ENCODE results near the gene SUGP1. TPM values are rescaled to one million over a fixed set of nuclear protein-coding genes. Genes with fewer than 3 reads are reported as not detected.

SUGP1 gene
- total and polyA plus RNA-seq, 2 of the 13 experiments (the other 11 are each of a cell fraction or from before 2014, with no cell fraction given) = 21.6 to 25.9 TPM

DNA sequence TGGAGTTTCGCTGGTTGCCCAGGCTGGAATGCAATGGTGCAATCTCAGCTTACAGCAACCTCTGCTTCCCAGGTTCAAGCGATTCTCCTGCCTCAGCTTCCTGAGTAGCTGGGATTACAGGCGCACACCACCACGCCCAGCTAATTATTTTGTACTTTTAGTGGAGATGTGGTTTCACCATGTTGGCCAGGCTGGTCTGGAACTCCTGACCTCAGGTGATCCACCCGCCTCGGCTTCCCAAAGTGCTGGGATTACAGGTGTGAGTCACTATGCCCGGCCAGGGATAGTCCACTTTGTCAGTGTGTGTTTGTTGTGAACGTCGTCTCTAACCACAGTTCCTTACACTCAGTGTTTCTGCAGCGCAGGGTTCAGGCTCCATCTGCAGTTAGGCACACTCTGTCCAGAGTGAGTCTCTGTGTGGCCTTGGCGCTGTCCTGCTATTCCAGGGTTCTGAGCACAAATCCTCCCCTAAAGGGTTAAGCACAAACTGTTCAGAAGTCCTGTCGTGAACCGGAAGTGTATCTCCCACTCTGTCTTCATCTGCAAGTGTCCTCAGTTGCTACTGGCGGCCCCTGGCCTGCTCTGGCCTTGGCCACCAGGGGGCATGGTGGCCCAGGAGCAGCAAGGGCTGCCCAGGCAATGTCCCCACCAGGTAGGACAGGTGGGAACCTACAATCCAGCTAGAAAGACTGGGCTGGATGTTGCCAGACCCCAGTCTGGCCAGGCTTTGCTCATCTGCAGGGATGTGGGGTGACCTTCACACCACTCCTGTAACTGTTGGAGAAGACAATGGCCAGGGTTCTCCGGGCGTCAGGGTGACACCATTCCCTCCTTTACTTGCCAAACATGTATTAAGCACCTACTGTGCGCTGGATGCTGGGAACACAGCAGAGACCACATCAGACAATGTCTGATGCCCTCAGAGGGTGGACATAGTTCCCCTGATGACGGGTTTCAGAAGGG lies 46.4 kb upstream of the SUGP1 start (continued):
- TF ChIP-seq, protein P1, sequence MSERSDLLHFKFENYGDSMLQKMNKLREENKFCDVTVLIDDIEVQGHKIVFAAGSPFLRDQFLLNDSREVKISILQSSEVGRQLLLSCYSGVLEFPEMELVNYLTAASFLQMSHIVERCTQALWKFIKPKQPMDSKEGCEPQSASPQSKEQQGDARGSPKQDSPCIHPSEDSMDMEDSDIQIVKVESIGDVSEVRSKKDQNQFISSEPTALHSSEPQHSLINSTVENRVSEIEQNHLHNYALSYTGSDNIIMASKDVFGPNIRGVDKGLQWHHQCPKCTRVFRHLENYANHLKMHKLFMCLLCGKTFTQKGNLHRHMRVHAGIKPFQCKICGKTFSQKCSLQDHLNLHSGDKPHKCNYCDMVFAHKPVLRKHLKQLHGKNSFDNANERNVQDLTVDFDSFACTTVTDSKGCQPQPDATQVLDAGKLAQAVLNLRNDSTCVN (CRISPR knock-in tag; IDR thresholded peaks at IDR 0.05; ENCODE audit: borderline replicate concordance) = no peak; the same call in 1 of the 2 replicates
- no peak for TF ChIP-seq ZNF10 (CRISPR knock-in tag; IDR thresholded peaks at IDR 0.05; ENCODE audit: borderline replicate concordance, low read depth)
- no peak for TF ChIP-seq SRSF1 (optimal IDR thresholded peaks at IDR 0.05; ENCODE audit: low read depth, low read length)
- no peak for TF ChIP-seq MED8 (CRISPR knock-in tag; IDR thresholded peaks at IDR 0.05; ENCODE audit: insufficient replicate concordance)
- no peak for TF ChIP-seq ZNF256 (CRISPR knock-in tag; conservative IDR thresholded peaks at IDR 0.05)
- TF ChIP-seq SMC3 (IDR thresholded peaks at IDR 0.05; ENCODE audit: low read length) = peak; percentile 69
- TF ChIP-seq HNF4A (CRISPR knock-in tag; IDR thresholded peaks at IDR 0.05) = peak; percentile 60
- TF ChIP-seq, protein P2, sequence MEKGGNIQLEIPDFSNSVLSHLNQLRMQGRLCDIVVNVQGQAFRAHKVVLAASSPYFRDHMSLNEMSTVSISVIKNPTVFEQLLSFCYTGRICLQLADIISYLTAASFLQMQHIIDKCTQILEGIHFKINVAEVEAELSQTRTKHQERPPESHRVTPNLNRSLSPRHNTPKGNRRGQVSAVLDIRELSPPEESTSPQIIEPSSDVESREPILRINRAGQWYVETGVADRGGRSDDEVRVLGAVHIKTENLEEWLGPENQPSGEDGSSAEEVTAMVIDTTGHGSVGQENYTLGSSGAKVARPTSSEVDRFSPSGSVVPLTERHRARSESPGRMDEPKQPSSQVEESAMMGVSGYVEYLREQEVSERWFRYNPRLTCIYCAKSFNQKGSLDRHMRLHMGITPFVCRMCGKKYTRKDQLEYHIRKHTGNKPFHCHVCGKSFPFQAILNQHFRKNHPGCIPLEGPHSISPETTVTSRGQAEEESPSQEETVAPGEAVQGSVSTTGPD (CRISPR knock-in tag; IDR thresholded peaks at IDR 0.05) = no peak
- TF ChIP-seq SKI (IDR thresholded peaks at IDR 0.05; ENCODE audit: partially characterized antibody) = no peak
- TF ChIP-seq RBM22 (optimal IDR thresholded peaks at IDR 0.05; ENCODE audit: low read length) = no peak
- no peak for TF ChIP-seq ETV6 (CRISPR knock-in tag; conservative IDR thresholded peaks at IDR 0.05)
- peak; percentile 71; the same call in 1 of the 2 replicates for TF ChIP-seq ZNF891 (CRISPR knock-in tag; IDR thresholded peaks at IDR 0.05)
- no peak; the same call in 1 of the 2 replicates for TF ChIP-seq BHLHE40 (IDR thresholded peaks at IDR 0.05; ENCODE audit: low read length)
- TF ChIP-seq JUND (CRISPR knock-in tag; IDR thresholded peaks at IDR 0.05) = peak; percentile 76
- TF ChIP-seq ZNF839 (CRISPR knock-in tag; IDR thresholded peaks at IDR 0.05; ENCODE audit: borderline replicate concordance) = no peak
- TF ChIP-seq ZNF432 (CRISPR knock-in tag; IDR thresholded peaks at IDR 0.05; ENCODE audit: borderline replicate concordance) = no peak
- TF ChIP-seq DZIP1 (CRISPR knock-in tag; IDR thresholded peaks at IDR 0.05) = no peak
- peak; percentile 26; the same call in 1 of the 2 replicates for TF ChIP-seq ZNF281 (CRISPR knock-in tag; IDR thresholded peaks at IDR 0.05; ENCODE audit: borderline replicate concordance)
